Measurements from ENCODE around the gene VASN. TPM values are rescaled to one million over a fixed set of nuclear protein-coding genes. Genes with fewer than 3 reads are reported as not detected.
A peak's percentile ranks its signal among the peaks of the same experiment; 100 is the strongest.

The VASN gene
- total and polyA plus RNA-seq, 9 of the 15 experiments (the other 6 are each of a cell fraction or from before 2014, with no cell fraction given) = 0.01 to 2.5 (median 0.41) TPM; not detected in 1

- TF ChIP-seq ZBTB26 (CRISPR knock-in tag; IDR thresholded peaks at IDR 0.05) (no peak), TOE1 (IDR thresholded peaks at IDR 0.05; ENCODE audit: borderline replicate concordance) (no peak), TOE1 (CRISPR knock-in tag; IDR thresholded peaks at IDR 0.05; ENCODE audit: borderline replicate concordance, low read depth) (no peak), RBM22 (IDR thresholded peaks at IDR 0.05; ENCODE audit: low read depth, low read length, poor library complexity, severe bottlenecking) (no peak), SUPT5H (IDR thresholded peaks at IDR 0.05) (no peak), GABPB1 (CRISPR knock-in tag; IDR thresholded peaks at IDR 0.05) (no peak), MXI1 (IDR thresholded peaks at IDR 0.05; ENCODE audit: low read depth, low read length) (no peak), WHSC1 (IDR thresholded peaks at IDR 0.05; ENCODE audit: low read length) (no peak), SMC3 (conservative IDR thresholded peaks at IDR 0.05; ENCODE audit: insufficient read depth, low read depth, low read length) (no peak), KLF6 (CRISPR knock-in tag; IDR thresholded peaks at IDR 0.05; ENCODE audit: borderline replicate concordance) (no peak), OTX1 (CRISPR knock-in tag; IDR thresholded peaks at IDR 0.05) (no peak), ATF2 (CRISPR knock-in tag; IDR thresholded peaks at IDR 0.05) (no peak), FOXJ3 (CRISPR knock-in tag; IDR thresholded peaks at IDR 0.05) (no peak), CCNT2 (IDR thresholded peaks at IDR 0.05; ENCODE audit: borderline replicate concordance, extremely low read depth, insufficient read length, low read depth, low read length) (no peak), YY1 (IDR thresholded peaks at IDR 0.05; ENCODE audit: borderline replicate concordance in 1 of 3, control insufficient read depth in 1 of 3, extremely low read depth in 1 of 3, insufficient read depth in 3 of 3, insufficient read length in 1 of 3, insufficient replicate concordance in 2 of 3, low read depth in 1 of 3, low read length in 2 of 3) (no peak), ELF2 (CRISPR knock-in tag; IDR thresholded peaks at IDR 0.05) (0 out of 2 replicates have a peak, but pooled peaks have one; percentile 22), FOXK1 (CRISPR knock-in tag; IDR thresholded peaks at IDR 0.05; ENCODE audit: borderline replicate concordance) (no peak), ETV6 (IDR thresholded peaks at IDR 0.05; ENCODE audit: borderline replicate concordance in 1 of 2, low read depth in 2 of 2, low read length in 1 of 2) (no peak), ETV6 (CRISPR knock-in tag; IDR thresholded peaks at IDR 0.05; ENCODE audit: borderline replicate concordance) (no peak), ZNF184 (CRISPR knock-in tag; IDR thresholded peaks at IDR 0.05) (no peak), TBP (optimal IDR thresholded peaks at IDR 0.05; ENCODE audit: low read depth, low read length) (peak; percentile 9), POLR2A (conservative IDR thresholded peaks at IDR 0.05) (no peak)
- TF ChIP-seq, protein P1, sequence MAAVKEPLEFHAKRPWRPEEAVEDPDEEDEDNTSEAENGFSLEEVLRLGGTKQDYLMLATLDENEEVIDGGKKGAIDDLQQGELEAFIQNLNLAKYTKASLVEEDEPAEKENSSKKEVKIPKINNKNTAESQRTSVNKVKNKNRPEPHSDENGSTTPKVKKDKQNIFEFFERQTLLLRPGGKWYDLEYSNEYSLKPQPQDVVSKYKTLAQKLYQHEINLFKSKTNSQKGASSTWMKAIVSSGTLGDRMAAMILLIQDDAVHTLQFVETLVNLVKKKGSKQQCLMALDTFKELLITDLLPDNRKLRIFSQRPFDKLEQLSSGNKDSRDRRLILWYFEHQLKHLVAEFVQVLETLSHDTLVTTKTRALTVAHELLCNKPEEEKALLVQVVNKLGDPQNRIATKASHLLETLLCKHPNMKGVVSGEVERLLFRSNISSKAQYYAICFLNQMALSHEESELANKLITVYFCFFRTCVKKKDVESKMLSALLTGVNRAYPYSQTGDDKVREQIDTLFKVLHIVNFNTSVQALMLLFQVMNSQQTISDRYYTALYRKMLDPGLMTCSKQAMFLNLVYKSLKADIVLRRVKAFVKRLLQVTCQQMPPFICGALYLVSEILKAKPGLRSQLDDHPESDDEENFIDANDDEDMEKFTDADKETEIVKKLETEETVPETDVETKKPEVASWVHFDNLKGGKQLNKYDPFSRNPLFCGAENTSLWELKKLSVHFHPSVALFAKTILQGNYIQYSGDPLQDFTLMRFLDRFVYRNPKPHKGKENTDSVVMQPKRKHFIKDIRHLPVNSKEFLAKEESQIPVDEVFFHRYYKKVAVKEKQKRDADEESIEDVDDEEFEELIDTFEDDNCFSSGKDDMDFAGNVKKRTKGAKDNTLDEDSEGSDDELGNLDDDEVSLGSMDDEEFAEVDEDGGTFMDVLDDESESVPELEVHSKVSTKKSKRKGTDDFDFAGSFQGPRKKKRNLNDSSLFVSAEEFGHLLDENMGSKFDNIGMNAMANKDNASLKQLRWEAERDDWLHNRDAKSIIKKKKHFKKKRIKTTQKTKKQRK (IDR thresholded peaks at IDR 0.05; ENCODE audit: borderline replicate concordance, low read depth, low read length) = no peak
These were observed 885 bp upstream of the VASN start (continued) for GRCh38 chr16:4370570-4371356.

All from K562 (cell line).